ENCODE results near the gene SCAF4. TPM values are rescaled to one million over a fixed set of nuclear protein-coding genes. Genes with fewer than 3 reads are reported as not detected.
"Not testable (repeated sequence)": the region's sequence is repeated elsewhere in the genome, so short reads cannot be mapped to it uniquely, and the experiment has no call there.

Gene SCAF4
- total RNA-seq, 1 donor from 2014 or later = 60.0 TPM

DNA sequence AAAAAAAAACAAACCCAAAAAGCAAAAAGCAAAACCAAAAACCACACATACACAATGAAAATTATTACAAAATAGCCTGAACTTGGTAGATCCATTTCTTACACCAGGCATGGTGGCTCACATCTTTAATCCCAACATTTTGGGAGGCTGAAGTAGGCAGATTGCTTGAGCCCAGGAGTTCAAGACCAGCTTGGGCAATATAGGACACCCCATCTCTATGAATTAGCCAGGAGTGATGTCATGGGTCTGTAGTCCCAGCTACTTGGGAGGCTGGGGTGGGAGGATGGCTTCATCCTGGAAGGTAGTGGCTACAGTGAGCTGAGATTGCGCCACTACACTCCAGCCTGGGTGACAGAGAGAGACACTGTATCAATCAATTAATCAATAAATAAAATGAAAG is 42.1 kb upstream of the SCAF4 start:
- DNase-seq (ENCODE audit: low spot score, unreplicated experiment) = no peak
- TF ChIP-seq, protein P1, sequence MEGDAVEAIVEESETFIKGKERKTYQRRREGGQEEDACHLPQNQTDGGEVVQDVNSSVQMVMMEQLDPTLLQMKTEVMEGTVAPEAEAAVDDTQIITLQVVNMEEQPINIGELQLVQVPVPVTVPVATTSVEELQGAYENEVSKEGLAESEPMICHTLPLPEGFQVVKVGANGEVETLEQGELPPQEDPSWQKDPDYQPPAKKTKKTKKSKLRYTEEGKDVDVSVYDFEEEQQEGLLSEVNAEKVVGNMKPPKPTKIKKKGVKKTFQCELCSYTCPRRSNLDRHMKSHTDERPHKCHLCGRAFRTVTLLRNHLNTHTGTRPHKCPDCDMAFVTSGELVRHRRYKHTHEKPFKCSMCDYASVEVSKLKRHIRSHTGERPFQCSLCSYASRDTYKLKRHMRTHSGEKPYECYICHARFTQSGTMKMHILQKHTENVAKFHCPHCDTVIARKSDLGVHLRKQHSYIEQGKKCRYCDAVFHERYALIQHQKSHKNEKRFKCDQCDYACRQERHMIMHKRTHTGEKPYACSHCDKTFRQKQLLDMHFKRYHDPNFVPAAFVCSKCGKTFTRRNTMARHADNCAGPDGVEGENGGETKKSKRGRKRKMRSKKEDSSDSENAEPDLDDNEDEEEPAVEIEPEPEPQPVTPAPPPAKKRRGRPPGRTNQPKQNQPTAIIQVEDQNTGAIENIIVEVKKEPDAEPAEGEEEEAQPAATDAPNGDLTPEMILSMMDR (IDR thresholded peaks at IDR 0.05; ENCODE audit: unreplicated experiment) = no peak
- Mint-ChIP-seq H3K27me3 (no peaks in the 10 kb centered on the region), H3K4me3 (ENCODE audit: low read depth) (no peak overlapping the region), H3K36me3 (ENCODE audit: insufficient read depth) (no peaks in the 10 kb centered on the region), H3K27ac (peak overlapping the region; percentile 44), H3K9me3 (ENCODE audit: low read depth) (no peaks in the 10 kb centered on the region), H3K4me1 (ENCODE audit: low read depth) (no peaks in the 10 kb centered on the region)

DNA sequence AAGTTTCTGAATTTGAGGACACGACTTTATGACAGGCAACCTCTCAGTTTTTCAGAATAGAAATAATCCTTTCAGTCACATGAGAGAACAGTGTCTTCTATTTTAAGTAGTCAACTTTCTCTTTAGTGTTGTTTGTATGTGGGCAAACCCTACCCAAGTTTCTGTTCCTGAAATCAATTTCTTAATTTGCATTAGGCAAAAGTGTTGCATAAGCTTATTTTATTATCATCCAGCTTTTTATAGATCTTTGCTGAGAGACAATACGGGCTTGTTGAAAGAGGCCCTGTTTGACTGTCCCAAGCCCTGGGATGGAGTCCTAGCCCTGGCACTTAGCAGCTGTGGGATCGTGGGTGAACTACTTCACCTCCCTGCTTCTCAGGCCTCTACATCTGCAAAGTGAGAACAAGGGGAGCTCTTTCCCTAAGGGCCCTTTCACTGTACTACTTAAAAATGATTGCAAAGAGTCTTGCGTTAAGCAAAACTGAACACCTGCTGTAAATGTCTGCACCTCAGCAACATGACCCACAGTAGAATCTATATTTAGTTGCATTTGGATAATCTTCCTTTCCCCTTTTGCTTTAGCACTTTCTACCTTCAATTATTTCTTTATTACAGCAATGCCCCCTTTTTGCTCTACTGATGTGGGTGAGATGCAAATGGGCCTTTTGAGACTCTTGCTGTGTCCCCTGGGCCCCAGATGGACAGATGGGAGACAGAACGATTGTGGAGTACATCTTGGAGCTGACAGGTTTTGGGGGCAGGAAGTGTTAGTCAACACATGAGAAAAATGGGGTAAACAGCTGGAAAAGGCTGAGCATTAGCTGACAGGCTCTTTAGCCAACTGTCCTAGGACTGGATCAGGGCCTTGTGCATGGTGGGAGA is 41.0 kb upstream of the SCAF4 start:
- no peak for DNase-seq (ENCODE audit: low spot score, unreplicated experiment)
- TF ChIP-seq, protein P1 (IDR thresholded peaks at IDR 0.05; ENCODE audit: unreplicated experiment) = no peak
- Mint-ChIP-seq H3K4me3 (ENCODE audit: low read depth) (no peak overlapping the region), H3K9me3 (ENCODE audit: low read depth) (no peaks in the 10 kb centered on the region), H3K4me1 (ENCODE audit: low read depth) (no peaks in the 10 kb centered on the region), H3K27me3 (no peaks in the 10 kb centered on the region), H3K36me3 (ENCODE audit: insufficient read depth) (no peaks in the 10 kb centered on the region), H3K27ac (no peak overlapping the region)

DNA sequence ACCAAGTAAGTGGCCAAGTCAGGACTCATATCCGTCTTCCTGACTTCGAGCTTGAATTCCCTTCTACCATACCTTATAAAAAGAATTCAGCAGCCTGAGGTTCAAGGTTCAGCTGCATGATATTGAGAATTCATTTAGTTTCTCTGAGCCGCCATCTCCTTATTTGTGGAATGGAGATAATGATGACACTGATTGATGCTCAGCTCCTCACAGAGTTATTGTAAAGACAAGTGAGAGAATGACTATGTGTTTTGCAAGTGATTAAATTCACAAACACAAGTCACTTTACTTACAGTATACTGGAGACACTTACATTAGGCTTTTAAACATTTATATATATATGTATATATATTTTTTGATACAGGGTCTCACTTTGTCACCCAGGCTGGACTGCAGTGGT is 39.8 kb upstream of the SCAF4 start:
- TF ChIP-seq, protein P1 (IDR thresholded peaks at IDR 0.05; ENCODE audit: unreplicated experiment) = no peak
- H3K4me1 Mint-ChIP-seq (ENCODE audit: low read depth) = no peaks in the 10 kb centered on the region
- H3K36me3 Mint-ChIP-seq (ENCODE audit: insufficient read depth) = no peaks in the 10 kb centered on the region
- no peaks in the 10 kb centered on the region for H3K9me3 Mint-ChIP-seq (ENCODE audit: low read depth)
- no peak overlapping the region for H3K27ac Mint-ChIP-seq
- no peak for DNase-seq (ENCODE audit: low spot score, unreplicated experiment)
- no peaks in the 10 kb centered on the region for H3K27me3 Mint-ChIP-seq
- H3K4me3 Mint-ChIP-seq (ENCODE audit: low read depth) = no peak overlapping the region

DNA sequence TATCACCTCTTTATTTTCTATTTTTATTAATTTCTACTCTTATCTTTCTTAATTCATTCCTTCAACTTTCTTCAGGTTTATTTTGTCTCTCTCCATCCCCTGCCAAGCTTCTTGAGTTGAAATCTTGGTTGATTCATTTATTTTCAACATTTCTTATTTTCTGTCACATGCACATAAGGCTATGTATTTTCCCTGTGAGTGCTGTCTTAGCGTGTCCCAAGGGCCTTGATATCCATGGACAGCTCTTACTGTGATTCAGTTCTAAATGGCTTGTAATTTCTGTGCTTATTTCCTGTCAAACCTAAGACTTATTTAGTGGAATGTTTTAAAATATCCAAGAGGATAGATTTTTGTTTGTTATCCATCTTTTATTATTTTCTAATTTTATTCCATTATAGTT is 36.8 kb upstream of the SCAF4 start:
- H3K4me3 Mint-ChIP-seq (ENCODE audit: low read depth) = no peak overlapping the region
- no peak overlapping the region for H3K27ac Mint-ChIP-seq
- no peak for DNase-seq (ENCODE audit: low spot score, unreplicated experiment)
- H3K9me3 Mint-ChIP-seq (ENCODE audit: low read depth) = no peaks in the 10 kb centered on the region
- H3K27me3 Mint-ChIP-seq = no peaks in the 10 kb centered on the region
- H3K4me1 Mint-ChIP-seq (ENCODE audit: low read depth) = no peaks in the 10 kb centered on the region
- TF ChIP-seq, protein P1 (IDR thresholded peaks at IDR 0.05; ENCODE audit: unreplicated experiment) = no peak
- no peaks in the 10 kb centered on the region for H3K36me3 Mint-ChIP-seq (ENCODE audit: insufficient read depth)

DNA sequence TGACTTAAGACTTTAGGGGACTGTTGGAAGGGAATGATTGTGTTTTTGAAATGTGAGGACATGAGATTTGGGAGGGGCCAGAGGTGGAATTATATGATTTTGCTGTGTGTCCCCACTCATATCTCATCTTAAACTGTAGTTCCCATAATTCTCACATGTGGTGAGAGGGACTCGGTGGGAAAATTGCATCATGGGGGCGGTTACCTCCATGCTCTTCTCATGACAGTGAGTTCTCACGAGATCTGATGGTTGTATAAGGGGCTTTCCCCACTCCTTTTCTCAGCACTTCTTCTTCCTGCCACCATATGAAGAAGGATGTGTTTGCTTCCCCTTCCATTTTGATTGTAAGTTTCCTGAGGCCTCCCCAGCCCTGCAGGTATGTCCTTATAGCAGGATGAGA is 35.0 kb upstream of the SCAF4 start:
- H3K27ac Mint-ChIP-seq = no peak overlapping the region
- no peaks in the 10 kb centered on the region for H3K36me3 Mint-ChIP-seq (ENCODE audit: insufficient read depth)
- H3K27me3 Mint-ChIP-seq = no peaks in the 10 kb centered on the region
- TF ChIP-seq, protein P1 (IDR thresholded peaks at IDR 0.05; ENCODE audit: unreplicated experiment) = no peak
- no peak for DNase-seq (ENCODE audit: low spot score, unreplicated experiment)
- H3K4me3 Mint-ChIP-seq (ENCODE audit: low read depth) = no peak overlapping the region
- no peaks in the 10 kb centered on the region for H3K9me3 Mint-ChIP-seq (ENCODE audit: low read depth)
- H3K4me1 Mint-ChIP-seq (ENCODE audit: low read depth) = no peaks in the 10 kb centered on the region

DNA sequence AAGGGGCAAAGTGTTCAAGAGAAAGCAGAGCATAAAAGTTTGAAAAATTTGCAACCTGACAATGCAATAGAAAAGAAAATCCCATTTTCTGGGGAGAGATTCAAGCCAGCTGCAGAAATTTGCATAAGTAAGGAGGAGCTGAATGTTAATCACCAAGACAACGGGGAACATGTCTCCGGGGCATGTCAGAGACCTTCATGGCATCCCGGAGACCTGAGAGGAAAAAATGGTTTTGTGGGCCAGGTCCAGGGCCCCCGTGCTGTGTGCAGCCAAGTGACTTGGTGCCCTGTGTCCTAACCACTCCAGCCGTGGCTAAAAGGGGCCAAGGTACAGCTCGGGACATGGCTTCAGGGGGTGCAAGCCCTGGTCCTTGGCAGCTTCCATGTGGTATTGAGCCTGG is 33.9 kb upstream of the SCAF4 start:
- DNase-seq (ENCODE audit: low spot score, unreplicated experiment) = not testable (repeated sequence)

More for the DNA sequence above, 33.9 kb upstream of the SCAF4 start:
- not testable (repeated sequence) for H3K27ac Mint-ChIP-seq; H3K36me3 Mint-ChIP-seq (ENCODE audit: insufficient read depth); H3K4me1 Mint-ChIP-seq (ENCODE audit: low read depth); H3K27me3 Mint-ChIP-seq; H3K4me3 Mint-ChIP-seq (ENCODE audit: low read depth); H3K9me3 Mint-ChIP-seq (ENCODE audit: low read depth)

Data from progenitor cell of endocrine pancreas (in vitro differentiated cells).